Measurements from ENCODE around the gene ARL8B.

DNA sequence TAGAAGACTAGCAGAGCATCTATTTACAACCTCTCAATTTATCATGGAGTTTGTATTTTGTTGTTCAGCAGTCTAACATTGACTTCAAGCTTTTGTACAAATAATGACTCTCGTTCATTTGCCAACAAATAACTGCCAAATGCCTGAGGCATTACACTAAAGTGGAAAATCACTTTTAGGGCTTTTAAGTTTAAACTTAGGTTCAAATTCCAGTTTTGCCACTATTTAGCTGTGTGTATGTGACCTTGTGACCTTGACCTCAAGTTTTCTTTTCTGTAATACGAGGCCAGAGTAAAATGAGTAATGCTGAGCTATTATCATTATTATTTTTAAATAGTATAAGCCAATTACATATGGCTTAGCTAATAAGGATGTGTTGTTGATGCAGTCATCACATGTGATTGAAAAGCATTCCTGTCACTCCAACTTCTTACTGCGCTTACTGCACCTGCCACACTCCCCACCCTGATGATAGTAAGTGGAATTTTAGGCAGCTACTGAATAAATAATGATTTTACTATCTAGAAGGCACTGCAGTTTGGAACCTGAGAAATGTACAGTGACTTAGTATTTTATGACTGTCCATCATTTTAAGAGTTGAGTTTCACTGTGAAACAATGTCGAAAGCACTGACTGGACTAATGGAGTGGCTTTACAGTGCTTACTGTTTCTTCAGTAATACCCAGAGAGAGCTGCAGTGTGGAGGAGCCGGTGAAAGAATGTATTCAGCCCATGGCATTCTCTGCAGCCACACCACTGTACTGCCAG is 16.3 kb downstream of the ARL8B start:
- TF ChIP-seq, protein P1, sequence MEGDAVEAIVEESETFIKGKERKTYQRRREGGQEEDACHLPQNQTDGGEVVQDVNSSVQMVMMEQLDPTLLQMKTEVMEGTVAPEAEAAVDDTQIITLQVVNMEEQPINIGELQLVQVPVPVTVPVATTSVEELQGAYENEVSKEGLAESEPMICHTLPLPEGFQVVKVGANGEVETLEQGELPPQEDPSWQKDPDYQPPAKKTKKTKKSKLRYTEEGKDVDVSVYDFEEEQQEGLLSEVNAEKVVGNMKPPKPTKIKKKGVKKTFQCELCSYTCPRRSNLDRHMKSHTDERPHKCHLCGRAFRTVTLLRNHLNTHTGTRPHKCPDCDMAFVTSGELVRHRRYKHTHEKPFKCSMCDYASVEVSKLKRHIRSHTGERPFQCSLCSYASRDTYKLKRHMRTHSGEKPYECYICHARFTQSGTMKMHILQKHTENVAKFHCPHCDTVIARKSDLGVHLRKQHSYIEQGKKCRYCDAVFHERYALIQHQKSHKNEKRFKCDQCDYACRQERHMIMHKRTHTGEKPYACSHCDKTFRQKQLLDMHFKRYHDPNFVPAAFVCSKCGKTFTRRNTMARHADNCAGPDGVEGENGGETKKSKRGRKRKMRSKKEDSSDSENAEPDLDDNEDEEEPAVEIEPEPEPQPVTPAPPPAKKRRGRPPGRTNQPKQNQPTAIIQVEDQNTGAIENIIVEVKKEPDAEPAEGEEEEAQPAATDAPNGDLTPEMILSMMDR (IDR thresholded peaks at IDR 0.05; ENCODE audit: low read depth, low read length, missing input control), result no peak
- TF ChIP-seq JUND (IDR thresholded peaks at IDR 0.05), result peak in 1 of 2 donors; percentile 24
- TF ChIP-seq, protein P2, sequence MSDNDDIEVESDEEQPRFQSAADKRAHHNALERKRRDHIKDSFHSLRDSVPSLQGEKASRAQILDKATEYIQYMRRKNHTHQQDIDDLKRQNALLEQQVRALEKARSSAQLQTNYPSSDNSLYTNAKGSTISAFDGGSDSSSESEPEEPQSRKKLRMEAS (IDR thresholded peaks at IDR 0.05), result no peak
- peak in 1 of 2 donors; percentile 39 for TF ChIP-seq RAD21 (IDR thresholded peaks at IDR 0.05)
- TF ChIP-seq, protein P3, sequence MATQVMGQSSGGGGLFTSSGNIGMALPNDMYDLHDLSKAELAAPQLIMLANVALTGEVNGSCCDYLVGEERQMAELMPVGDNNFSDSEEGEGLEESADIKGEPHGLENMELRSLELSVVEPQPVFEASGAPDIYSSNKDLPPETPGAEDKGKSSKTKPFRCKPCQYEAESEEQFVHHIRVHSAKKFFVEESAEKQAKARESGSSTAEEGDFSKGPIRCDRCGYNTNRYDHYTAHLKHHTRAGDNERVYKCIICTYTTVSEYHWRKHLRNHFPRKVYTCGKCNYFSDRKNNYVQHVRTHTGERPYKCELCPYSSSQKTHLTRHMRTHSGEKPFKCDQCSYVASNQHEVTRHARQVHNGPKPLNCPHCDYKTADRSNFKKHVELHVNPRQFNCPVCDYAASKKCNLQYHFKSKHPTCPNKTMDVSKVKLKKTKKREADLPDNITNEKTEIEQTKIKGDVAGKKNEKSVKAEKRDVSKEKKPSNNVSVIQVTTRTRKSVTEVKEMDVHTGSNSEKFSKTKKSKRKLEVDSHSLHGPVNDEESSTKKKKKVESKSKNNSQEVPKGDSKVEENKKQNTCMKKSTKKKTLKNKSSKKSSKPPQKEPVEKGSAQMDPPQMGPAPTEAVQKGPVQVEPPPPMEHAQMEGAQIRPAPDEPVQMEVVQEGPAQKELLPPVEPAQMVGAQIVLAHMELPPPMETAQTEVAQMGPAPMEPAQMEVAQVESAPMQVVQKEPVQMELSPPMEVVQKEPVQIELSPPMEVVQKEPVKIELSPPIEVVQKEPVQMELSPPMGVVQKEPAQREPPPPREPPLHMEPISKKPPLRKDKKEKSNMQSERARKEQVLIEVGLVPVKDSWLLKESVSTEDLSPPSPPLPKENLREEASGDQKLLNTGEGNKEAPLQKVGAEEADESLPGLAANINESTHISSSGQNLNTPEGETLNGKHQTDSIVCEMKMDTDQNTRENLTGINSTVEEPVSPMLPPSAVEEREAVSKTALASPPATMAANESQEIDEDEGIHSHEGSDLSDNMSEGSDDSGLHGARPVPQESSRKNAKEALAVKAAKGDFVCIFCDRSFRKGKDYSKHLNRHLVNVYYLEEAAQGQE (IDR thresholded peaks at IDR 0.05), result no peak

Measured in liver (tissue), 3 donors.